Activated gamma-delta T cell (primary cell): ENCODE data around the gene RNF17.
"Not testable (repeated sequence)": the region's sequence is repeated elsewhere in the genome, so short reads cannot be mapped to it uniquely, and the experiment has no call there.

Experiments
- DNase-seq: peaks from one replicate; lab custom pipeline; 2025; lab: John Stamatoyannopoulos, UW

The RNF17 gene

GRCh38 chr13:24745516-24745860 lies 18.5 kb upstream of the RNF17 start:
- no peak for DNase-seq

- DNase-seq, result no peak
Observed at GRCh38 chr13:24745861-24746617, 17.9 kb upstream of the RNF17 start.

- DNase-seq, result no peak
Observed at GRCh38 chr13:24746618-24747247, 17.2 kb upstream of the RNF17 start.

DNA sequence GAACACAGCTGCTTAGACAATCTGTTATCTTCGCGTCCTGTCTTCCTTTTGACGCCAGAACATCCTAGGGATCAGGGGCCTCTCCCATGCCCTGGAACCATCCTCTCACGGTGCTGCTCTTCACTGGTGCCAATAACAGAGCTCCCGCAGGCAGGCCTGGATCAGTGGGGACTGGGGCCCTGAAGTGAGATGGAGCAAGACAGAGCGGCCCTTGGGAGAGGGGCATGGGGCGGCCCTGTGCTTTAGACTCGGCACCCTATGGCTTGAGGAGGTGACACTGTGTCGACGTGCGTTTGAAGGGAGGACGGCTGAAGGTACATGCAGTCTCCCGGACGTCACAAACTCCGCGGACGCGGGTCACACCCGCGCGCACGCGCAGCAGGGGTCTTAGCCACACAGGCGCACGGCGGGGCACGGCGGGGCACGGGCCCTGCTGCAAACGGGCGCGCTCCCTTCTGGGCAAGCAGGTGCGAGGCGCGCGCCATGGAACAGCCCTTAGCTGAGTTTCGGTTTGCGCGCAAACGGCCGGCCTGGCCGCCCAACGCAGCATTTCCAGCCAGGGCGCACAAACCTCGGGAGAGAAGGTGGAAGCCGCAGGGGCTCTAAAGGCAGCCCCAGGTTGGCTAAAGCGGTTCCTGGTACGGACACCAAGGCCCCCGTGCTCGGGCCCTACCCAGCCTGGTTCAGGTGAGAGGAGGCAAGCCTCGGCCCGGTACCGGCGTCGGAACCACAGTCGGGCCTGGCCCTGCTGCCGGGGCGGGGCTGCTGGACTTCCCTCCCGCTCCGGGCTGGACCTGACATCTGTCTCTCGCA lies 16.5 kb upstream of the RNF17 start:
- DNase-seq, result no peak

GRCh38 chr13:24748061-24748400 lies 15.9 kb upstream of the RNF17 start:
- DNase-seq, result no peak

GRCh38 chr13:24759197-24759596 lies 4.8 kb upstream of the RNF17 start:
- DNase-seq, result no peak

GRCh38 chr13:24764276-24764630 lies 284 bp downstream of the RNF17 start:
- DNase-seq, result no peak

DNA sequence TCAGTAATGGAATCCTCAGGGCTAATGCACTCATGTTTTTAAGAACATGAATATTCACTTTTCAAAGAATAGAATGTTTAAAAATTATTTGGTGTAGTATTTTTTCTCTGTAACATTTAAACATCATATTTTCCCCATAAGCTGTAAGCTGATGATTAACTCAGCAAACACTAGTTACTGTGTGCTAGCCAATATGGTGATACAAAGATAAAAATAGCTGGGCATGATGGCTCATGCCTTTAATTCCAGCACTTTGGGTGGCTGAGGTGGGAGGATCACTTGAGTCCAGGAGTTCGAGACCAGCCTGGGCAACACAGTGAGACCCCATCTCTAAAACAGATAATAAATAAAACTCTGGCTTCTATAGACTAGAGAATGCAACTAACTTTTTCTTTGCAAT lies 13.2 kb downstream of the RNF17 start:
- DNase-seq, result no peak

- DNase-seq, result no peak
Observed at GRCh38 chr13:24784319-24784718, 20.4 kb downstream of the RNF17 start.

- DNase-seq, result no peak
Observed at GRCh38 chr13:24788538-24788937, 24.6 kb downstream of the RNF17 start.

DNA sequence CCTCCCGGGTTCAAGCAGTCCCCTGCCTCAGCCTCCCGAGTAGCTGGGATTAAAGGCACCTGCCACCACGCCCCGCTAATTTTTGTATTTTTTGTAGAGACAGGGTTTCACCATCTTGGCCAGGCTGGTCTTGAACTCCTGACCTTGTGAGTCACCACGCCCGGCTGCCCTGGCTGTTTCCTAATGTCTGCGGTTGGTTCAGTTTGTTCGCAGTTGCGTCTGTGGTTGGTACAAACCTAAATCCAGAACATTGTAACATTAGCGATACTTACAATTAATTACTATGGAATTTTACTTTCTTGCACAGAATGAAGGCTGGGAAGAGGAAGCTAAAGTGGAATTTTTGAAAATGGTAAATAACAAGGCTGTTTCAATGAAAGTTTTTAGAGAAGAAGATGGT lies 38.1 kb downstream of the RNF17 start:
- DNase-seq, result no peak

GRCh38 chr13:24821207-24821606 lies 57.2 kb downstream of the RNF17 start:
- no peak for DNase-seq

DNA sequence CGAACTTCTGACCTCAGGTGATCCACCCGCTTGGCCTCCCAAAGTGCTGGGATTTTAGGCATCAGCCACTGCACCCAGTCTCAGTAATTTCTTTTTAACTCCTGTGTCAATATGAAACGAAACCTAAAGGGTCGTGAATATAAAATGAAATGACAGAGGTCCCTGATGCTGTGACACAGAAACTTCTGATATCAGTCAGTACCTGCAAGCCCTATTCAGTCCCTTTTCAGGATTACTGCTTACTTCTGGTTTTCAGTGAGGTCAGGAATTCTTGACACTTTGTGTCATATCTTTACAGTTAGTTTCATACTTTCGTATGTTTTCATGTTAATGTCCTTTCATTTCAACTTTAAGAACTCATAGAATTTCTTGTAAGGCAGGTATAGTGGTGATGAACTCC lies 58.7 kb downstream of the RNF17 start:
- DNase-seq, result no peak

DNA sequence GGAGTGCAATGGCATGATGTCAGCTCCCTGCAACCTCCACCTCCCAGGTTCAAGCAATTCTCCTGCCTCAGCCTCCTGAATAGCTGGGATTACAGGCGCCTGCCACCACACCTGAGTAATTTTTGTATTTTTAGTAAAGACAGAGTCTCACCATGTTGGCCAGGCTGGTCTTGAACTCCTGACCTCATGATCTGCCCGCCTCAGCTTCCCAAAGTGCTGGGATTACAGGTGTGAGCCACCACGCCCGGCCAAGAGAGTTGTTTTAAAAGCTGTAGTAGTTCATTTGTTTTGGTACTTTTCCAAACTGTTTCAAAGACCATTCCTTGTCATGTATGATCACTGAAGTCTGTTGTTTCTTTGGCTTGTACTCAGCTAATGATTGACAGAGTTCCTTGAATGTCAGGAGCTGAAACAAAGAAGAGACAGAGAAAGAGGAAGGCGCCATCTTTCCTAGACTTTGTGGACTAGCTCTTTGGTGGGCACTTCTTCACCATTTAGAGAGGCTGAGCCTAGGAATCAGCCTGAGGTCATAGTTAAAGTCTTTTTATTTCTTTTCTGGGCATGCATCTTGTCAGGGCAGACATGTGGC lies 59.2 kb downstream of the RNF17 start:
- not testable (repeated sequence) for DNase-seq

DNA sequence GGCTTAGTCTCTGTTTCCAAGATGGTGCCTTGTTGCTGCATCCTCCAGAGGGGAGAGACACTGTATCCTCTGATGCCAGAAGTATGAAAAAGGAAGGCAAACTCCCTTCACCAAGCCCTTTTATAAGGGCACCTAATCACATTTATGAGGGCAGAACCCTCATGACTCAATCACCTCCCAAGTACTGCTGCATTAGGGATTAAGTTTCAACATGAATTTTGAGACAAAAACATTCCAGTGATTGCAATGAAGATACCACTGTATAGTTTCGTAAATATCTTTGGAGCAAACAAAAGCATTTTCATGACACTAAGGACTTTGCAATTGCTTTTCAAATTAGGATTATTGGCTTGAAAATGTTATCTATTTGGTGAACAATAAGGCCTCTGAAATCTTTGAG lies 63.8 kb downstream of the RNF17 start:
- no peak for DNase-seq

DNA sequence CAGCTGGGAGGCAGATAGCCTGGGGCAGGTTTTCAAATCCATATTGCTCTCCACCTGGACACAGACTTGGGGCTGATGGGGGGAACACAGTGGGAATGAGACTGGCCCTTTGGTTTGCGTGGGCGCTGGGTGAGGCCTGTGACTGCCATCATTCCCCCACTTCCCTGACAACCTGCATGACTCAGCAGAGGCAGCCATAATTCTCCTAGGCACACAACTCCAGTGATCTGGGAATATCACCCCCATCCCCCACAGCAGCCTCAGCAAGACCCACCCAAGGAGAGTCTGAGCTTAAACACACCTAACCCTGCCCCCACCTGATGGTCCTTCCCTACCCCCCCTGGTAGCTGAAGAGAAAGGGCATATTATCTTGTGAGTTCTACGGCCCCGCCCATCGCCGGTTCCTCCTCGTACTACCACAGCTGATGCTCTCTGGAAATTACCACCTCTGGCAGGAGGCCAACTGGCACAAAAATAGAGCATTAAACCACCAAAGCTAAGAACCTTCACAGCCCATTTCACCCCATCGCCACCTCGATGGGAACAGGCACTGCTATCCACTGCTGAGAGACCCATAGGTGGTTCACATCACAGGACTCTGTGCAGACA lies 71.0 kb downstream of the RNF17 start:
- no peak for DNase-seq

DNA sequence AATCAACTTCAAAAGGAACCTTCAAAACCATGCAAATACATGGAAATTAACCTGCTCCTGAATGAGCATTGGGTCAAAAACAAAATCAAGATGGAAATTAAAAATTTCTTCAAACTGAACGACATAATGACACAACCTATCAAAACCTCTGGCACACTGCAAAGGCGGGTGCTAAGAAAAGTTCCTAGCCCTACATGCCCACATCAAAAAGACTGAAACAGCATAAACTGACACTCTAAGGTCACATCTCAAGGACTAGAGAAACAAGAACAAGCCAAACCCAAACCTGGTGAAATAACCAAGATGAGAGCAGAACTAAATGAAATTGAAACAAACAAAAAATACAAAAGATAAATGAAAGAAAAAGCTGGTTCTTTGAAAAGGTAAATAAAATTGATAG lies 73.6 kb downstream of the RNF17 start:
- not testable (repeated sequence) for DNase-seq

- DNase-seq, result no peak
Observed at GRCh38 chr13:24842549-24843274, 78.7 kb downstream of the RNF17 start.

DNA sequence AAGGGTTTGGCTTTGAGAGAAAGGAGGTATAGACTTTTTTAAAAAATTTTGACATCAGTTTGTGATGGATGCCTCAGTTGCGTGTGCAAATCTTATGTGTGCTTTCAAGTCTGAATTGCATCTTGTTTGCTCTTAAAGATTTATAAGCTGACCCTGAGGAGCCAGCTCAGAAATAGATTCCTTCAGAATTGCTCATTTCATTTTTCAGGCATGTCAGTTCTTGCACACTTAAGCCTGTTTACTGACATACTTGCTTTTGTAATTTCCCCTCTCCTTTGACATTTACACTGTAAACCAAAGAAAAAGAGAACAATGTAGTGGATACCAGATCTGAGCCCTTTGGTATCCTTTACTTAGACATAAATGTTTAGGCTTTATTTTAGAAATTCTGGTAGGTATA lies 87.6 kb downstream of the RNF17 start:
- DNase-seq, result no peak

DNA sequence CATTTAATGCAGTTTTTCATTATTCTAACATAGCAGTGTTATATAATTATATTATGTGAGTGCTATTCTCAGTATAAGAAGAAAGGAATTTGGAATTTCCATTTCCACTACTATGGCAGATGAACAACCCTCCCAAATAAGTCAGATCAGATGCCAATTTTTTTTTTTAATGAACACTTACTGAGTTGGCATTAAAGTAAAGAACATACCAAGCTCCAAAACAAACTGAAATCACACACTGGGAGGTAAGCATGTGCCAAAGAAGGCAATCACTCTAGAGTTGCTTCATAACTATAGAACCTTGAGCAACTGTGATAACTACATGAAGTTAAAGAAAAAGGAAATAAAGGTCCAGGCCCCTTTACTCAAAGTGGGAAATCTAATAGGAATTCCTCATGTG lies 90.3 kb downstream of the RNF17 start:
- no peak for DNase-seq

- DNase-seq, result no peak
Observed at GRCh38 chr13:24858953-24859352, 95.0 kb downstream of the RNF17 start.

DNA sequence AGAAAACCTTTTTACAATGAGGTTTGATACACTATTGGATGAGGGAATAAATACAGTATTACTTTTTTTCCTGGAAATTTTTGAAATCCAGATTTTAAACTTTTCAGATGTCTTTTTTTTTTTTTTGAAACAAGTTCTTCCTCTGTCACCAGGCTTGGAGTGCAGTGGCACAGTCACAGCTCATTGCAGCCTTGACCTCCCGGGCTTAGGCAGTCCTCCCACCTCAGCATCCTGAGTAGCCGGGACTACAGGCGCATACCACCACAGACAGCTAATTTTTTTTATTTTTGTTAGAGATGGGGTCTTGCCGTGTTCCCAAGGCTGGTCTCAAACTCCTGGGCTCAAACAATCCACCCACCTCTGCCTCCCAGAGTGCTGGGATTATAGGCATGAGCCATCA lies 96.8 kb downstream of the RNF17 start:
- no peak for DNase-seq
